GM18520 (cell line): Measurements from ENCODE around the gene MRAS.

Source experiments
- ATAC-seq: cut with Tn5 transposase; IDR thresholded peaks from one replicate; pipeline ENCODE4 v1.9.1; 2021; ENCODE audit not compliant: unreplicated experiment

Gene MRAS

GRCh38 chr3:138338811-138339210, 9.6 kb upstream of the MRAS start:
- no peak for ATAC-seq

GRCh38 chr3:138340511-138340910, 7.9 kb upstream of the MRAS start:
- no peak for ATAC-seq

- ATAC-seq: no peak
Observed at GRCh38 chr3:138344754-138345153, 3.6 kb upstream of the MRAS start.

- ATAC-seq: no peak
Observed at GRCh38 chr3:138348754-138349739, 668 bp downstream of the MRAS start.

GRCh38 chr3:138349926-138350665, 1.7 kb downstream of the MRAS start:
- ATAC-seq: no peak

GRCh38 chr3:138351151-138351550, 2.8 kb downstream of the MRAS start:
- no peak for ATAC-seq

GRCh38 chr3:138351916-138352550, 3.7 kb downstream of the MRAS start:
- ATAC-seq: no peak

- no peak for ATAC-seq
Observed at GRCh38 chr3:138354376-138354775, 6.0 kb downstream of the MRAS start.

- ATAC-seq: no peak
Observed at GRCh38 chr3:138355071-138355470, 6.7 kb downstream of the MRAS start.

- no peak for ATAC-seq
Observed at GRCh38 chr3:138356730-138357405, 8.5 kb downstream of the MRAS start.

- ATAC-seq: no peak
Observed at GRCh38 chr3:138359148-138359918, 11.0 kb downstream of the MRAS start.

GRCh38 chr3:138359919-138360868, 11.8 kb downstream of the MRAS start:
- no peak for ATAC-seq

GRCh38 chr3:138360869-138361525, 12.6 kb downstream of the MRAS start:
- no peak for ATAC-seq

GRCh38 chr3:138361561-138361971, 13.2 kb downstream of the MRAS start:
- ATAC-seq: no peak

GRCh38 chr3:138362538-138362937, 14.2 kb downstream of the MRAS start:
- no peak for ATAC-seq

GRCh38 chr3:138363322-138363721, 14.9 kb downstream of the MRAS start:
- no peak for ATAC-seq

GRCh38 chr3:138364356-138365252, 16.2 kb downstream of the MRAS start:
- ATAC-seq: no peak

- ATAC-seq: no peak
Observed at GRCh38 chr3:138365253-138365555, 16.8 kb downstream of the MRAS start.
